Fibroblast of pulmonary artery (primary cell): Measurements from ENCODE around the gene PPFIA4.

Experiments used
- DNase-seq: peaks from one replicate; pipeline ENCODE4 v3.0.0-alpha.2; 2010; ENCODE audit warnings: low read depth
- H3K4me3 ChIP-seq: replicated peaks from 2 replicates; pipeline ENCODE4 v1.5.1; 2011; ENCODE audit warnings: low read depth, mild to moderate bottlenecking, control low read depth, low read length, moderate library complexity
- CTCF ChIP-seq: IDR thresholded peaks from 2 replicates; pipeline ENCODE4 v1.5.1; 2011; ENCODE audit warnings: mild to moderate bottlenecking, control low read depth, low read length, inconsistent platforms; ENCODE audit errors: missing control alignments

Gene PPFIA4

GRCh38 chr1:203048555-203049051 lies 22.3 kb downstream of the PPFIA4 start:
- no peak for DNase-seq
- TF ChIP-seq CTCF = no peak

DNA sequence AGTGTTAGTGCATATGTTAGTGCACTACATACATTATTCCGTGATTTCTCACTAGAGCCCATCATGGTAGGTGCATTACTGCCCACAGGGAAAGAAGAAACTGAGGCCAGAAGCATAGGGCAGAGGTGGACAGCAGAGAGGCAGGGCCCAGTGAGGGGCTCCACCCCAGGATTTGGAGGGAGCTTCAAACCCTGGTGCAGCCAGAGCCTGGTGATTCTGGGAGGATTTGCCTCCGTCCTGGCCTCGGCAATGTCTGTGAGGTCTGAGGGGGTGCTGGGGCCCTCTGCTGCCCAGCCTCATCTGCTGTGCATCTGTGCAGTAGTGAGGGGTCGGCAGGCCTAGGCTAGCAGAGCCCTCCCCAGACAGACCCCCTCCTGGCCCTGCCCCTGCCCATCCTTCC lies 22.8 kb downstream of the PPFIA4 start:
- no peak for TF ChIP-seq CTCF
- no peak for DNase-seq
- no peak overlapping the region for H3K4me3 ChIP-seq

More at GRCh38 chr1:203048555-203049051, 22.3 kb downstream of the PPFIA4 start:
- no peak overlapping the region for H3K4me3 ChIP-seq

DNA sequence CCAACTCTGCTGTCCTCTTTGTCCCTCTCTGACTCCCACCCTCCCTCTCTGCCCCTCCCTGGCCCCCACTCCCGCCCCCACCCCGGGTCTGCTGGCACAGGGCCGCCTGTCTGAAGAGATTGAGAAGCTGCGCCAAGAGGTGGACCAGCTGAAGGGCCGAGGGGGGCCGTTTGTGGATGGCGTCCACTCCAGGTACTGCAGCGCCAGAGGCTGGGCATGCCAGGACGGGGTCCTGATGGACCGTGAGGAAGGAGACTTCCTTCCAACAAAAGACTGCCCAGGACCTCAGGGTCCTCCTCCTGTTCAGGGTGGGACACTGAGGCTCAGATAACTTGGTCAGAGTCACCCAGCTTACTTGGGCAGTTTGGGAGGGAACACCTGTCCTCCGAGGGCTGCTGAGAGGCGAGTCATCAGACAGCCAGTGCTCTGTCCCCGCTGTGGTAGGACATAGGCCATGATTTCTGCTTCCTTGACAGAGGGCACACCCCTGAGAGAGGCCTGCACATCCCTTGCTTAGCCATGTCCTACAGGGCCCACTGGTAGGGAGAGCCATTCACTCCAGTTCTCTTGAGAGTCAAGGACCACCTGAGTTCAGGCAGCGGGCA lies 23.4 kb downstream of the PPFIA4 start:
- DNase-seq = no peak
- TF ChIP-seq CTCF = no peak
- H3K4me3 ChIP-seq = no peak overlapping the region

DNA sequence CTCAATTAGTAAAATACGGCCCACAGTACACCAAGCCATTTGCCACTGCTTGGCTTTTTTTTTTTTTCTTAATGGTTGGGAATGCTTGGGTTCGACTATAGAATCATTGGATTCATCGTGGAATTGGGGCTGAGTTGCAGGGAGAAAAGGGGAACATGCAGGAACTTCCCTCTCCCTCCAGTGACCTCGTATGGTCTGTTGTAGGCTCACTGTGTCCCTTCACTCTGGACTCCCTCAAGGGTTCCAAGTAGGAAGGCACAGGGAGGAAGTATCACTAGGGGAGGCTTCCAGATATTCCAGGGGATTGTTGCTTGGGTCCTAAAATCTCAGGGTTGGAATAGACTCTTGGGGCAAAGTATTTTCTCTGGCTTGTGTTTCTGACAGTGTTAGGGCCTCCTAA lies 24.5 kb downstream of the PPFIA4 start:
- TF ChIP-seq CTCF = no peak
- no peak for DNase-seq
- no peak overlapping the region for H3K4me3 ChIP-seq

DNA sequence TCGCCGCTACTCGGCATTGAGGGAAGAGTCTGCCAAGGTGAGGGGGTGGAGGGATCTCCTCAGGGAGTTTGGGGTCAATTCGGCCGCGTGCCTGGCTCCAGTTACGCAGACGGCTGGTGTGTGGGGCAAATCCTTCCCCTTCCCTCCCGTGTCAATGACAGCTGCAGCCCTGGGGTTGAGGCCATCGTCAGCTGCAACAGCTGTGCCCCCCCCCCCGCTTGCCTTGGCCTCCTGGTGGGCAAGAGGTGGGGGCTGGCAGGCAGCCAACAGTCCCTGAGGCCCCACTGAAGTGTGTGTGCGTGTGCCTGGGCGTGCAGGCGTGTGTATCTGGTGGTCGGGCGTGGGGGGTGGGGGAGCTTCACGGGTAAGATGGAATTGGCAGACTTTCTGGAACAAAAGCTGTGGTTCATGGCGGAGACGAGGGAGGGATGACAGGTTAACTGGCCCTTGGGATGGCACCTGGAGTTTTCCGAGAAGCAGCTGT lies 25.6 kb downstream of the PPFIA4 start:
- TF ChIP-seq CTCF = no peak
- H3K4me3 ChIP-seq = no peak overlapping the region
- no peak for DNase-seq

GRCh38 chr1:203052601-203053000 lies 26.3 kb downstream of the PPFIA4 start:
- DNase-seq = no peak
- TF ChIP-seq CTCF = no peak
- H3K4me3 ChIP-seq = no peak overlapping the region

DNA sequence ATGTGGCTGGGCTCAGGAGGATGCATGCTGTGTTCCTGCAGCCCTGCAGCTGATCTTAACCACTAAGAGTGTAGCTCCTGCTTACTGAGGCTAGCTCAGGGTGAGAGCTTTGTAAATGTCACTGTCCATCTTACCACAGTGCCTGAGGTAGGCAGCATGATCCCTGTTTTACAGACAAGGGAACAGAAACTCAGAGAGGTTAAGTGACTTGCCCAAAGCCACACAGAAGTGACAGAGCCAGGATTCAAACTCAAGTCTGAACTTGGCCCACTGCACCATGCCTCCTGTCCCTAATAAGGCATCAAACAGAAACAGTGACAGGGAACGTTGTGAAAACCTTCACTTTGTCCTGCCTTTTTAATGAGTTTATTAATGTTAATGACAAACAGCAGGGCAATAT lies 27.9 kb downstream of the PPFIA4 start:
- no peak for DNase-seq
- H3K4me3 ChIP-seq = no peak overlapping the region
- no peak for TF ChIP-seq CTCF
